GM19468 (cell line): ENCODE measurements around the gene DDOST.

Experiments
- ATAC-seq: cut with Tn5 transposase; IDR thresholded peaks from one replicate; pipeline ENCODE4 v1.9.1; 2021; ENCODE audit warnings: mild to moderate bottlenecking, moderate library complexity, moderate number of reproducible peaks; ENCODE audit not compliant: unreplicated experiment; ENCODE audit errors: extremely low read depth

Gene DDOST

DNA sequence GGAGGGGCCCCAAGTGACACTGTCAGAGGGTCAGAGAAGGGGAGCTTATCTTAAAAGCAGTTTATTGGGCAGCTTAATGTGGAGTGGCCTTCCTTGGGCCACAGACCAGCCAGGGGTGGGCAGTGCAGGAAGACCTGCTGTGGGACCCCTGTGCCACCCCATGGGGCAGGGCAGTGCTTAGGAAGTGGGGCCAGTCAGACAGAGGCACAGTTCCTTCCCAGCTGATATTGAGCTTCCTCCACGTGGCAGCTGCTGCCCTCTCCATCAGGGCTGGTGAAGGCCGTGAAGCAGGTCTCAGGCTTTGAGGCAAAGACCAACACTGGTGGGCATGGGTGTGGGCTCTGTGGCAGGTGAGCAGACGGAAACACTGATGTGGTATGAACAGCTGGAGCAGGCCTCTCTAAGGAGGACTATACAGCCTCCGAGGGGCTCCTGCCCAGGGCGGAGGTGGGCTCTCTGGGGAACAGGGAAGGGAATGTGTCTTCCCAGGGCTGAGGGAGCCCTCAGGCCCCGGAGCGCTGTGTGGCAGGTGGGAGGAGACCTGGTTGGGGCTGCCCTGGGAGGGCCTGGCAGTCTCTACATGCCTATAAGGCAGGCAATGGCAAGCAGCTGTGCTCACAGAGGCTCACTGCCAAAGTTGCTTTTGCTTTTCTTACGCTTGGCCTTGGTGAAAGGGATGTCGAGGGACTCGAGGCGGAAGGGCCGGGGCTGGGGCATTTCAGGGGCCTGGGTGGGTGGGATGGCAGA lies 3.0 kb upstream of the DDOST start:
- no peak for ATAC-seq

DNA sequence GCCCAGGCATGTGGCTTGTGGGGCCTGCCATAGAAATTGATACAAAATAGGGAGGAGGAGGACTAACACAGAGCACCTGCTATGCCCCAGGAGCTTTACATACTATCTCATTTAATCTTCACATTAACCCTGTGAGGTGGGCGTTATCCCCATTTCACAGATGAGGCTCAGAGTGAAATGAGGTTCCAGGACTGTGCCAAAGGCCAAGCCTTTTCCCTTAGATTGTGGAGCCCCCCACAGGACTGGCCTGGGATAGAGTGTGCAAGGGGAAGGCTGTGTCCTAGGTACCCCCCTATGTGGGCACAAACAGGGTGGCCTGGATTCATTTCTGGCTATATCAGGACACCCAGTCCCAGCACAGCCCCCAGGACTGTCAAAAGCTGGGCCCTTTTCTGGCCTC lies 2.2 kb upstream of the DDOST start:
- ATAC-seq: no peak

DNA sequence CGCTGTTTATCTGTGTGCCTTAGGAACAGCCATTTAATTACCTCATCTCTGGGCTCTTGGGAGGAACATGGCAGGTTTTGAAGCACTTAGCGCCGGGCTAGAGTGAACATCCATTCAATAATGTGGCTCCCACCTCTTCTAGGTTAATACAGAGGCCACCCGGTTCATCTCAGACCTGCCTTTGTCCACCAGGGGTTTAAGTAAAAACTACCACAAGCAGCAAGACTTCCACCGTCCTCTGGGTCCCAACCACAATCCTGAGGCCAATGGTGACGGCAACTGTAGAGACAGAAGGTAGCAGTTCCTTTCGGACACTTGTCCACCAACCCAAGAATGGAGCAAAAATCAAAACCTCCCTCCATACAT lies 924 bp upstream of the DDOST start:
- no peak for ATAC-seq

DNA sequence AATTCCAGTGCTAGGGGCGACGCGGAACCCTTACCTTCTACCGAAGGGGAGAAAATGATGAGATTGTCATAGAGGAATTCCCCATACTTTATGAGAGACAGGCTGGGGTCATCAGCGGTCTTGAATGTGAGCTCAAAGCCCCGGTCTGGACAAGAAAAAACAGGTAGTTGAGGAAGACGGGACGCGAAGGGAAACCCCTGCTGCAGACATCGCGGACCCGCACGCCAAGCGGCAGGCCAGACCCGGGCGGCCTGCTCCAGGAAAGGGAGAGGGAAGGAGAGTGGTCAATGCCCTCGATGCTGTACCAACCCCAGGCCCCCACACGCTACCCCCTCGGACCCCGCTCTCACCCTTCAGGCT lies 342 bp downstream of the DDOST start:
- ATAC-seq: no peak

DNA sequence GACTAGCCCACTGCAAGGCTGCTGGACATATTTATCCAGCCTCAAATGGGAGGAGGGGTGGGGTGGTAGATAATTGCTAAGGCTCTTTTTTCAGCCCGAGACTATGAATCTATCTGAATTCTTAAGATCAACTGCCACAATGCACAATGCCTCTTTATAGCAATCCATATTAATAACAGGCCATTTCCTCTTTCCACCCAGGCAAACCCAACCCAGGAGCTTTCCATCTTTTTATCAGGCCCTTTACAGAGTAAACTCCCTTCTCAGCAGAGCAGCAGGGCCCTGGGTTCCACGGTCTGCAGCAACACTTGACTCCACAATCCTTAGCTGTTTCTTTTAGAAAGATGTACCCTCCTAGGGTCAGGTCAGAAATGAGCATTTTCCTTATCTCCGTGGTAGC lies 806 bp downstream of the DDOST start:
- no peak for ATAC-seq

DNA sequence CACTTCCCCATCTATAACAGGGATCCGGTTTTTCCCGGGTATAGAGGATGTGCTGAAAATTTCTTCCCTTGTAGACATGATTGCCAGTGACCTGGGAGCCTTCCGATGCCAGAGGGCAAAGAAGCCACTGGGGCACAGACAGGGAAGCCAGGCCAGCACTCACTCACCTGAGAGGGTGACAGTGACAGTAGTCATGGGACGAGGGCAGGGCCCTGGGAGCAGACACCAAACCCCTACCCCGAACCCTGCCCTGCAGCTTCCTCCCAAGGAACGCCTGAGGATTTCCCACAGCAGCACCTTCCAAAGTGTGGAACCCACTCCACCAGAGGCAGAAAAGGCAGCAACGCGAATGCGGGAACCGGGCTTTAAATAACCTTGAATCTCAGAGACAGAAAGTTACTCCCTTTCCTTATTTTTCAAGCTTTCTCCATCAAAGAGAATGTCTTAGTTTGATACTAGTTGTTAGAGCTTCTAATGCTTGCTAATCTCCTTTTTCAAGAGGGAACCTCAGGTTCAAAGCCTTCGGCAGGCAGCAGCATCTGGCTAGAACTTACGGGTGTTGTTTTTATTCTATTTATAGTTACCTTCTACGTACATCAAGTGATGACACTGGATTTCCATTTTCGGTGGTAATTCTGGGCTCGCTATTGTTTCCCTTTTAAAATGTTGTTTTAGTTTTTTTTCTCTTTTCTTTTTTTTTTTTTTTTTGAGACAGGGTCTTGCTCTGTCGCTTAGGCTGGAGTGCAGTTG lies 2.8 kb downstream of the DDOST start:
- ATAC-seq: no peak

DNA sequence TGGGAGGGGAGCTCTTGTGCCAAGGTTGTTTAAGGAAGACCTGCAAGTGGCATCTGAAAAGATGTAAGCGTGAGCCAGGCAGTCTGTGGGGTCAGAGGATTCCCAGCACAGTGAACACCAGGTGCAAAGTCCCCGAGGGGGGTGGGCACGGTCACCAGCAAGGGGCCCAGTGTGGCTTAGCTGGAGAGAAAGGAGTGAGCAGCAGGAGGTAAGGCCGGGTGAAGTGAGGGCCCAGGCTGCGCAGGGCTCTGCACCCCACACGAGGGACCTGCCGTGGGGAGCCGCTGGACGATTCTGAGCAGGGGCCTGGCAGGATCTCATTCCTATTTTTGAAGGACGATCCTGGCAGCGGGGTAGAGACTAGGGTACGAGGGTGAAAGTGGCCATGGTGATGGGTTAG lies 4.1 kb downstream of the DDOST start:
- ATAC-seq: no peak

DNA sequence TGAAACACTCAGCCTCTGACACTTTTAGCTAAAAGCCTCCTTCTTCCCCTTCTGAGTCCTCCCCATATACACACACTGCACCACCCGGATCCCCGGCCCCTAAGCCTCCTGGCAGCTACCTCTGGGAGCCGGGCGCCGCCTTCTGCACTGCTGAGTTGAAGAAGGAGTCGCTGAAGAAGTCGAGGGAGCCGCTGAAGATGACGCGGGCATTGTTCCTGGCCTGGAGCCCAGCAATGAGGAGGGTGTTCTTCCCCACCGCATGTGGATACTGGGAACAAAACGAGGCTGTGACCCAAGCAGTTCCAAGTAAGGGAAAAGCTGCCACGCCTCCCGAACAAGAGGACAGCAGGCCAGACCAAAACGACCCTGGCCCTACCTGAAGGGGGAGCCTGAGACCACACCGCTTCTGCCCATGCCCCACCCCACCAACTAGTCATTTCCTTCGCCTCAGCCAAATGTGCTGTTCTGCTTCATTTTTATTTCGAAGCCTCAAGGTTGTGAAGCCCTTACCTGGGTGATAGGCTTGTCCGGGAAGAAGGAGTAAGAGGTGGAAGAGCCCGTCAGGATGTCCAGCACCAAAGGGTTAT lies 7.0 kb downstream of the DDOST start:
- no peak for ATAC-seq

DNA sequence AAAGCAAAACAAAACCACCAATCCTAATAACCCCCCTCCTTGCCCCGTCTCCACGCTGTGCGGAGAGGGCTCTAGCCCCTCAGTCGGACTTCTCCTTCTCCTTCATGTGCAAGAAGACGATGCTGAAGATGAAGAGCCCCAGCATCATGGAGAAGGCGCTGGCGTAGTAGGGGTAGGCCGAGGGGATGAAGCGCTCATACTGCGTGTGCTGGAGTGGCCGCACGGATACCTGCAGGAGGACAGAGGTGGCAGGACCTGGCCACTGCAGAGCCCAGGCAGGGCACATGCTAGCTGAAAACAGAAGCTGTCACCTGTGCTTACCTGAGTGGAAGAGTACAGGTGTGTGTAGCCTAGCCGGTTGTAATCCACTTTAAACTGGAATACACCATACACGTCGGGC lies 8.9 kb downstream of the DDOST start:
- no peak for ATAC-seq

DNA sequence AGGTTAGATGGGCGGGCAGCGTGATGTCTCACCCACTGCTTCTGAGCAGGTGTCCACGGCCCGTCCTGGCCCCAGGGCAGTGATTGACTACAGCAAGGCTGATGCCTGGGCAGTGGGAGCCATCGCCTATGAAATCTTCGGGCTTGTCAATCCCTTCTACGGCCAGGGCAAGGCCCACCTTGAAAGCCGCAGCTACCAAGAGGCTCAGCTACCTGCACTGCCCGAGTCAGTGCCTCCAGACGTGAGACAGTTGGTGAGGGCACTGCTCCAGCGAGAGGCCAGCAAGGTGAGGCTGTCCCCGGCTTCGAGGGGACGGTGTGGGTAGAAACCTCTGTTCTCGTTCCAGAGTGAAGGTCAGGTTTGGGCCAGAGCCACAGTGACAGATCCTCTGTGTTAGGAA lies 12.2 kb downstream of the DDOST start:
- ATAC-seq: no peak

DNA sequence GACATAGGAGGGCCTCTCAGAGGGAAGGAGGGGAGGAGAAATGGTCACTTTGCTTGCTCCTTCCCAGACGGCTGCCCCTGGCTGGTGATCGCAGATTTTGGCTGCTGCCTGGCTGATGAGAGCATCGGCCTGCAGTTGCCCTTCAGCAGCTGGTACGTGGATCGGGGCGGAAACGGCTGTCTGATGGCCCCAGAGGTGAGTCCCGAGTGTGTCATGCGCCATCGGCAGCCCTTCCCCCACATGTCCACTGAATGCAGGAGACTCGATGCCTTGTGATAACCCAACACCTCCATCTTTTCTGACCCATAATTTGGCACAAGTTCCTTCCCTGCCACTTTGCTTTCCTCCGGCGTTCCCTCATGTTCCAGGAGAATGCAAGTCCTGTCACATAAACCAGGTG lies 12.7 kb downstream of the DDOST start:
- ATAC-seq: no peak

DNA sequence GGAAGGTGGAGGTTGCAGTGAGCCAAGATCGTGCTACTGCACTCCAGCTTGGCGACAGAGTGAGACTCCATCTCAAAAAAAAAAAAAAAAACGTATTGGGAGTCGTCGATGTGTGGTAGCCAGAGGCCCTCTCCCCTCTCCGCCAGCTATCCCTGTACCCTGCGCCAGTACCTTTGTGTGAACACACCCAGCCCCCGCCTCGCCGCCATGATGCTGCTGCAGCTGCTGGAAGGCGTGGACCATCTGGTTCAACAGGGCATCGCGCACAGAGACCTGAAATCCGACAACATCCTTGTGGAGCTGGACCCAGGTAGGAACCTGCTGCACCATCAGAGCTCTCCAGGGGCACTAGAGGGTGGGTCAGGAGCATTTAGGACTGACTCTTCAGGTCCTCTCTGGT lies 15.8 kb downstream of the DDOST start:
- ATAC-seq: no peak

DNA sequence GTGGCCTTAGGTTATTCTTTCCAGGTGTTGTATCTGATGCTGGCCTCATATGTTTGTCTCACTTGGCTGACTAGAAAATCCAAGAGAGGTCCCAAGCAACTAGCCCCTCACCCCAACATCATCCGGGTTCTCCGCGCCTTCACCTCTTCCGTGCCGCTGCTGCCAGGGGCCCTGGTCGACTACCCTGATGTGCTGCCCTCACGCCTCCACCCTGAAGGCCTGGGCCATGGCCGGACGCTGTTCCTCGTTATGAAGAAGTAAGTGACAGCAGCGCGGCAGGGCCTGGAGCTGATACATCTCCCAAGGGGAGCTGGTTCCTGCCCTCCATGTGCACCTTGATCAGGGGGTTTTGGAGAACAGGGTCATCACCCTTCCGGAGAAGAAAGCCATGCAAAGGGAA lies 16.8 kb downstream of the DDOST start:
- no peak for ATAC-seq

DNA sequence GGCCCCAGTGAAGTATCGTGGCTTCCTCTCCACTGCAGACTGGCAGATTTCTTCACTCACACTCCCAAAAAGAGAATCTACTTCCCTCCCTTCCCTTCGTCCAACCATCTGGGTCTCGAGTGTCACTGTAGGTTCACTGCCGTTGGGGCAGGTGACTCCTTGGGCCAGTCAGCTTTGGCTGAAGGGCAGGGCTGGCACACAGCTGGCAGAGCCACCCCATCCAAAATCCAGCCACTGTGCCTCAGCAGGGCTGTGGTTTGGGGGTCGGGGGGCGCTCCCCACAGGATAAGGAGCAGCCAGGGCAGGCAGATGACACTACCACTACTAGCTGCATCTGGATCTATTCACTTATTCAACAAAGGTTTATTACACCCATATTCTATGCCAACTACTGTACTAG lies 18.1 kb downstream of the DDOST start:
- ATAC-seq: no peak

DNA sequence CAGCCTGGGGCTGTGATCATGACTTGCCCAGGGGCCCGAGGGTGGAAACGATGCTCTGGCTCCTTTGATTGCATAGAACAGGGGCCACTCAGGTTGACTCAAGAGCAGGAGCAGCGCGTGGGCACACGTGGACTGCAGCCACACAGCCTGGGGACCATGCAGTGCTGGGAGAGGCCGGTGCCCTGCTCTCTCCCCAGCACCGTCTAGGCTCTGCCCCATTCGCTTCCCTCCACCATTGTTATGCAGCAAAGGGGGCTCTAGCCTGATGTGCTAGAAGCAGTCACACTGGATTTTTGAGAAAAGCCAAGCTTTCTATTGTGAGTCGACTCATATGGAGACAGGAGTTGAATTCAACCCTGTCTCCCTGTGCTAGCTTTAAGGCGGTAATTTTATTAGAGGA lies 19.2 kb downstream of the DDOST start:
- no peak for ATAC-seq

DNA sequence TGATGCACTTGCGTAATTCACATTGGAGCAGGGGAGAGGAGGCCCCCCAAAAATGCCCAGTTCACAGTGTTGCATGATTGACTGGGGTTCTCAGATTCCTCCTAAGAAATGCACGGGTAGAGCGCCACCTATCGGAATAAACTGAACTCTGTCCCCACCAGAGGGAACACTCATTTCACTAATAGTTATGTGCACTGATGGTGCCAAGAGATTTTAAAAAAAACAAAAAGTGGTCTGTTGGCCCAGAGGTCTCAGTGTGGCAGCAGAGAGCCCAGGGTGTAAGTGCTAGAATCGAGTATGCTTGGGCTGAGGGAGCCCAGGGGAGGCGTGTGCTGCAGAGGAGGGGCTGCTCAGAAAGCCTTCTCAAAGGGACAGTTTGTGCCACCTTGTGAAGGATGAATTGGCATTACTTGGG lies 21.0 kb downstream of the DDOST start:
- no peak for ATAC-seq

DNA sequence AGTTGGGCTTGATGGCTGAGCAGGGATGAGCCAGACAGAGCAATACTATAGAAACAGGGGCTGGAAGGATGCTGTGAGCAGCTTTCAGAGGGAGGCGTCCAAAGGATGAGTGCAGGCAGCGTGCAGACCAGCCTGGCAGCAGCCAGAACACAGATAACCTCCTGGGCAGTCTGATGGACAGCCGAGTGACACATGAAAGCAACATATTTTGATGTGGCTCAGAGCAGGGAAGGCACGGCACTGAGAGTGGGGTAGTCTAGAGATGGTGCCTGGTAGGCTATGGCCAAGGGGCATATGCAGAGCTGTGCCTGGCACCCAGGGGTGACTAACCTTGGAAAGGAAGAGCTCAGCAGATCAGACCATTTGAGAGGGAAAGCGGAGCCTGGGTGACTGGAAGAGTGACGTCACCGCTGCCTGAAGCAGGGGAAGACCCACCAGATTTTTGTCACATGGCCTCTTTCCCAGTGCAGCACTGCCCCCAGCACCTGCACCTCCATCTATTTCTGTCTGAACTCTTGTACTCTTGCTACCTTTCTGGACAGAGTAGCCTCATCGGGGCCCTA lies 24.3 kb downstream of the DDOST start:
- ATAC-seq: no peak

DNA sequence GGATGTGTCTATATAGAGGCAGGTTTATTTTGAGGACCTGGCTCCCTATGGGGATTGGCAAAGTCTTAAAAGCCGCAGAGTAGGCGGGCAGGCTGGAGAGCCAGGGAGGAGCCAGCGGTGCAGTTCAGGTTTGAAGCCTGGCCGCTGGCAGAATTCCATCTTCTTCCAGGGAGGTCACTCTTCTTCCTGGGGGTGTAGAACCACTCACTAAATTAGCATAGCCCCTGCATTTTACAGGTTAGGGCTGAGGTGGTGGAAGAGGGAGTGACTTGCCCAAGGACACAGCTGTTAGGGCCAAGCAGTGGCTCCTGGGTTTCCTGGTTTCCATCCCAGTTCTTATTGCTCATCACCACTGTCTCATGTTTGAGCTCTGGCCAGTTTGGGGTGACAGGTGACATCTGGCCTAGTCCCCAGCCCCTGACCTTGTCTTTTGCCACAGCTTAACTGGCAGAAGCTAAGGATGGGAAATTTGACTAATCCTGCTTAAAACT lies 26.5 kb downstream of the DDOST start:
- ATAC-seq: no peak

DNA sequence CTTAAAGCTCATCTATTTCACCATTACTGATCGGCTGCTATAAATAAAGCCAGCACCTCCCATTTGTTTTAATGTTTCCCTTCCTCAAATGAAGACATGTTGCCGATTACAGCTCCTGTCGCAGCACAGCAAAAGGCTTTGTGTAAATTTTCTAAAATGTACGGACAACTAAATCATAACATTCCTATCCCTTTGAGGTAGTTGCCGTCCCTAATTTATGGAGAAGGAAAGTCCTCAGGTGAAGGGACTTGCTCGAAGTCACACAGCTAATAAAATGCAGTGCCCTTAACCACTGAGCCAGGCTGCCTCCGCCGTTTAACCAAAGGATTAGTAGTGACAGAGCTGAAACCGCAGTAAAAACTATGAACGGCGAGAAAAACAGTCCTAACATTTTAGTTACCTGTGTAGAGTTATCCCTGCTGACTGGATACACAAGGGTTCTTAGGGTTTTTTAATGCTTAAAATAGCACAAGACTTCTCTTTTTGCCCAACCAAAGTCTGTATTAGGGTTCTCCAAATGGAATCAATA lies 27.0 kb downstream of the DDOST start:
- no peak for ATAC-seq

DNA sequence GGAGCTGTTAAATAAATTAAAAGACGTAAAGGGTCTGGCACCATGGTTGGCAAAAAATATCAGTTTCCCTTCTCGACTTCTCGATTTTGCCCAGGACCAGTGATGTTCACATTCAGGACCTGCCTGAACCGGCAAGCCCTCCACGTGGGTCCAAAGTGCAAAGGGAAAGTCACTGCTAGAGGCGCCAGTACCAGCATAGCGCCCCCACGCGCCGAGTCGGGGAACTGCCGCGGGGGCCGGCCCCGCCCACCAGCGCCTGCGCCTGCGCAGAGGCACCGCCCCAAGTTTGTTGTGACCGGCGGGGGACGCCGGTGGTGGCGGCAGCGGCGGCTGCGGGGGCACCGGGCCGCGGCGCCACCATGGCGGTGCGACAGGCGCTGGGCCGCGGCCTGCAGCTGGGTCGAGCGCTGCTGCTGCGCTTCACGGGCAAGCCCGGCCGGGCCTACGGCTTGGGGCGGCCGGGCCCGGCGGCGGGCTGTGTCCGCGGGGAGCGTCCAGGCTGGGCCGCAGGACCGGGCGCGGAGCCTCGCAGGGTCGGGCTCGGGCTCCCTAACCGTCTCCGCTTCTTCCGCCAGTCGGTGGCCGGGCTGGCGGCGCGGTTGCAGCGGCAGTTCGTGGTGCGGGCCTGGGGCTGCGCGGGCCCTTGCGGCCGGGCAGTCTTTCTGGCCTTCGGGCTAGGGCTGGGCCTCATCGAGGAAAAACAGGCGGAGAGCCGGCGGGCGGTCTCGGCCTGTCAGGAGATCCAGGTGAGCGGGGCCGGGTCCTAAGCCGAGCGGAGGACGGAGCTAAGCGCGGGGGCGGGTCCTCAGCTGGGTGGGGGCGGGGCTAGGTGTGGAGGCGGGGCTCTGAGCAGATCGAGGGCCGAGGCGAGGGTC lies 27.7 kb downstream of the DDOST start, which contains the start of gene PINK1:
TSS of gene PINK1 (plus strand) at position 269 of the 875 bp plus-strand sequence. CDS start at position 360, 91 bp downstream.
- ATAC-seq: peak; percentile 30
